OCI-LY7 (cell line): Measurements from ENCODE around the gene NXPH2. TPM values are rescaled to one million over a fixed set of nuclear protein-coding genes. Genes with fewer than 3 reads are reported as not detected.
A peak's percentile ranks its signal among the peaks of the same experiment; 100 is the strongest.

Experiments
- BruUV-seq: library from RNA; stranded (reverse); fragments of 400-500 nt; replicated peaks from 2 replicates; lab custom pipeline; 2021; lab: Mats Ljungman, UMichigan
- CTCF ChIA-PET: fragments of 300-600 bp; sonication (Branson Sonifier 250); formaldehyde crosslinking; loops from one replicate; lab custom pipeline; 2022; ENCODE audit warnings: antibody characterized with exemption; ENCODE audit not compliant: unreplicated experiment; lab: Charles Lee
- POLR2A ChIA-PET: fragments of 300-600 bp; sonication (Branson Sonifier 250); formaldehyde crosslinking; loops from one replicate; lab custom pipeline; 2022; ENCODE audit warnings: antibody characterized with exemption; lab: Charles Lee
- DNase-seq: peaks from one replicate; pipeline ENCODE4 v3.0.0-alpha.2; 2015; ENCODE audit warnings: low spot score
- H2AFZ ChIP-seq: fragments of 200-600 bp; sonication (generic), shearing (Covaris generic); 2 replicates; pipeline ENCODE4 v1.6.1; 2014; ENCODE audit warnings: mild to moderate bottlenecking, antibody characterized with exemption, low read length, moderate library complexity
- H3K27ac ChIP-seq: fragments of 200-600 bp; sonication (generic); 2 replicates; pipeline ENCODE4 v1.5.1; 2014; ENCODE audit warnings: mixed run types, low read depth, mild to moderate bottlenecking, moderate library complexity, low read length, inconsistent platforms; ENCODE audit not compliant: poor library complexity, severe bottlenecking
- H3K36me3 ChIP-seq: fragments of 200-600 bp; sonication (generic); 2 replicates; pipeline ENCODE4 v1.6.1; 2014; ENCODE audit warnings: mild to moderate bottlenecking, antibody characterized with exemption, low read length, moderate library complexity, mixed read lengths; ENCODE audit not compliant: insufficient read depth
- H3K4me1 ChIP-seq: fragments of 200-600 bp; sonication (generic); 2 replicates; pipeline ENCODE4 v1.5.1; 2014; ENCODE audit warnings: mild to moderate bottlenecking, low read length; ENCODE audit not compliant: insufficient read depth, poor library complexity, severe bottlenecking
- H3K4me2 ChIP-seq: fragments of 200-600 bp; sonication (generic); 2 replicates; pipeline ENCODE4 v1.6.1; 2014; ENCODE audit warnings: mild to moderate bottlenecking, low read length
- H3K4me3 ChIP-seq: fragments of 200-600 bp; sonication (generic); 2 replicates; pipeline ENCODE4 v1.5.1; 2014; ENCODE audit warnings: mild to moderate bottlenecking, low read depth, low read length; ENCODE audit not compliant: poor library complexity, severe bottlenecking
- H3K79me2 ChIP-seq: fragments of 200-600 bp; sonication (generic); 2 replicates; pipeline ENCODE4 v1.6.1; 2016; ENCODE audit warnings: low read depth, mild to moderate bottlenecking, low read length, moderate library complexity, mixed read lengths; ENCODE audit not compliant: insufficient read depth
- H3K9me2 ChIP-seq: fragments of 200-600 bp; sonication (generic); 2 replicates; pipeline ENCODE4 v1.6.1; 2016; ENCODE audit warnings: mild to moderate bottlenecking, low read length, mixed read lengths; ENCODE audit not compliant: insufficient read depth
- H3K9me3 ChIP-seq: fragments of 200-600 bp; sonication (generic); 2 replicates; pipeline ENCODE4 v1.6.1; 2014; ENCODE audit warnings: mild to moderate bottlenecking, mixed run types, low read length, mixed read lengths
- H4K20me1 ChIP-seq: fragments of 200-600 bp; sonication (generic); 2 replicates; pipeline ENCODE4 v1.6.1; 2014; ENCODE audit warnings: mild to moderate bottlenecking, antibody characterized with exemption, low read length, moderate library complexity, mixed read lengths; ENCODE audit not compliant: insufficient read depth
- EZH2phosphoT487 ChIP-seq: fragments of 200-600 bp; sonication (generic); IDR thresholded peaks from 2 replicates; pipeline ENCODE4 v1.6.1; 2018; ENCODE audit warnings: low read depth, borderline replicate concordance, mild to moderate bottlenecking, mixed run types, antibody characterized with exemption, low read length, moderate library complexity, mixed read lengths
- intact Hi-C: fragments of 100-400 bp; cut with micrococcal nuclease; formaldehyde crosslinking; loops from one replicate; pipeline ENCODE4 v1.10.0; 2022; ENCODE audit not compliant: unreplicated experiment
- total RNA-seq, 2 experiments: library from RNA; depleted of rRNA in 1 of 2; stranded (reverse); fragments of >200 nt in 1 of 2; shearing (Covaris generic) in 1 of 2; gene quantifications; 2 replicates each; pipeline ENCODE4 v1.2.3, GENCODE V29; 2014 to 2022
- TF ChIP-seq, protein P1 (sequence below): fragments of 200-600 bp; sonication (generic); conservative IDR thresholded peaks from 2 replicates; pipeline ENCODE4 v1.5.1; 2014; ENCODE audit warnings: mild to moderate bottlenecking, antibody characterized with exemption, low read length, moderate library complexity, mixed read lengths

Gene NXPH2
- total RNA-seq, 2 experiments from 2014 or later: not detected

DNA sequence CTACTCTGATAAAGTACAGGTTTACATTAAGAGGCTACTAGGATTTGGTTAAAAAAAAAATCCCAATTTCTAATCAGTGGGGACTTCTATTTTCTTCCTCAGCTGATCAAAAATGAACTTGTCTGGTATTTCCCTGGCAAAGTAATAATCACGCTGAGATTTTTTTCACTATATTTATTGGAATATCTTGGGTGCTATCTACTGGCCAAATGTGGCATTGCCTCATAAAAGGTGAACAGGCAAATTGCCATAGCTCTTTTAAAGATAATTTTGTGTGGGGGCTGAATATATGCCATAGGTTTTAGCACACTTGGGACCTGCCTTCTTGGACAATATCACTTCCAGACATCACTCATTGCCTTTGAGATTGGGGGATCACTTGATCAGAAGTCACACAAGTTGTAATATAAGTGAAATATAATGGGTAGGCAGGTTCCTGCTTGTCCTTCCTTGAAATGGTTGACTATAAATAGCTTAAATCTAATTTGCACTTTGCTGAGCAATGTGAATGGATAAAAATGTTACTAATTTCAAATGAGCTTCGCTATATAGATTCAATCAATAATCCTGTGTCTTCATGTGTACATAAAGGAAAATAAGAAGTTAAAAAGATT is 7.0 kb upstream of the NXPH2 start:
- POLR2A ChIA-PET: interaction anchor here (0.8 kb wide), 1 partner anchor 11 kb away, joined by 3 read pairs; no protein-coding TSS in a partner anchor
- H3K79me2 ChIP-seq: no peaks in the 10 kb centered on the region
- H3K9me2 ChIP-seq: no peaks in the 10 kb centered on the region
- no peaks in the 10 kb centered on the region for H4K20me1 ChIP-seq
- BruUV-seq: no TSS peak
- H3K4me2 ChIP-seq: no peak overlapping the region
- no peaks in the 10 kb centered on the region for H3K36me3 ChIP-seq
- DNase-seq: peak; percentile 33
- H3K4me3 ChIP-seq: no peak overlapping the region
- H2AFZ ChIP-seq: no peak overlapping the region
- no peaks in the 10 kb centered on the region for H3K4me1 ChIP-seq
- no peaks in the 10 kb centered on the region for H3K9me3 ChIP-seq
- CTCF ChIA-PET: no interaction called here
- H3K27ac ChIP-seq: no peak overlapping the region
- TF ChIP-seq EZH2phosphoT487: no peak
- TF ChIP-seq, protein P1, sequence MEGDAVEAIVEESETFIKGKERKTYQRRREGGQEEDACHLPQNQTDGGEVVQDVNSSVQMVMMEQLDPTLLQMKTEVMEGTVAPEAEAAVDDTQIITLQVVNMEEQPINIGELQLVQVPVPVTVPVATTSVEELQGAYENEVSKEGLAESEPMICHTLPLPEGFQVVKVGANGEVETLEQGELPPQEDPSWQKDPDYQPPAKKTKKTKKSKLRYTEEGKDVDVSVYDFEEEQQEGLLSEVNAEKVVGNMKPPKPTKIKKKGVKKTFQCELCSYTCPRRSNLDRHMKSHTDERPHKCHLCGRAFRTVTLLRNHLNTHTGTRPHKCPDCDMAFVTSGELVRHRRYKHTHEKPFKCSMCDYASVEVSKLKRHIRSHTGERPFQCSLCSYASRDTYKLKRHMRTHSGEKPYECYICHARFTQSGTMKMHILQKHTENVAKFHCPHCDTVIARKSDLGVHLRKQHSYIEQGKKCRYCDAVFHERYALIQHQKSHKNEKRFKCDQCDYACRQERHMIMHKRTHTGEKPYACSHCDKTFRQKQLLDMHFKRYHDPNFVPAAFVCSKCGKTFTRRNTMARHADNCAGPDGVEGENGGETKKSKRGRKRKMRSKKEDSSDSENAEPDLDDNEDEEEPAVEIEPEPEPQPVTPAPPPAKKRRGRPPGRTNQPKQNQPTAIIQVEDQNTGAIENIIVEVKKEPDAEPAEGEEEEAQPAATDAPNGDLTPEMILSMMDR: peak; percentile 86
- intact Hi-C loops: loop anchor here (2.0 to 10.0 kb wide), 3 partner anchors 312 to 920 kb away; no protein-coding TSS in a partner anchor

DNA sequence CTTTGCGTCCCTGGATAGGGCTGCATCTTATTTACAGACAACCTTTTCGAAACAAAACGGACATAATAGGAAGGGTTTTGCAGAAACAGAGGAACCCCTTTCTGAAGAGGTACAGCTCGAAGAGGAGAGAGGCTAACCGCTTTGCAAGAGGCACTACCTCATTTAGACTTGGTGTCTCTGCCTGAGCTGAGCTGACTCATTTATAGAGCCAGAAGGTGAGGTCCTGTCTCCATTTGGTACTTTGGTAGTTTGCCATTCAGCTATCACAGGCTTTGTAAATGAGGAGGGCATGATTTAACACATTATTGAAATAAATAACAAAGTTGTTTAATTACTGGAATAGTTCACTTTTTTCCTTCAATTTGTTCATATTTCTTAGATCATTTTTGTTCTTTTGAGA is 2.2 kb upstream of the NXPH2 start:
- intact Hi-C loops: loop anchor here (10.0 kb wide), 1 partner anchor 308 kb away; no protein-coding TSS in a partner anchor
- ChIA-PET CTCF (no interaction called here), POLR2A (no interaction called here)
- no peaks in the 10 kb centered on the region for H3K9me2 ChIP-seq
- DNase-seq: no peak
- no peak overlapping the region for H2AFZ ChIP-seq
- BruUV-seq: no TSS peak
- H3K36me3 ChIP-seq: no peaks in the 10 kb centered on the region
- no peak overlapping the region for H3K27ac ChIP-seq
- no peaks in the 10 kb centered on the region for H3K9me3 ChIP-seq
- no peak overlapping the region for H3K4me2 ChIP-seq
- H3K4me3 ChIP-seq: no peak overlapping the region
- H4K20me1 ChIP-seq: no peaks in the 10 kb centered on the region
- H3K4me1 ChIP-seq: no peaks in the 10 kb centered on the region
- no peak for TF ChIP-seq EZH2phosphoT487
- TF ChIP-seq, protein P1: no peak
- no peaks in the 10 kb centered on the region for H3K79me2 ChIP-seq

DNA sequence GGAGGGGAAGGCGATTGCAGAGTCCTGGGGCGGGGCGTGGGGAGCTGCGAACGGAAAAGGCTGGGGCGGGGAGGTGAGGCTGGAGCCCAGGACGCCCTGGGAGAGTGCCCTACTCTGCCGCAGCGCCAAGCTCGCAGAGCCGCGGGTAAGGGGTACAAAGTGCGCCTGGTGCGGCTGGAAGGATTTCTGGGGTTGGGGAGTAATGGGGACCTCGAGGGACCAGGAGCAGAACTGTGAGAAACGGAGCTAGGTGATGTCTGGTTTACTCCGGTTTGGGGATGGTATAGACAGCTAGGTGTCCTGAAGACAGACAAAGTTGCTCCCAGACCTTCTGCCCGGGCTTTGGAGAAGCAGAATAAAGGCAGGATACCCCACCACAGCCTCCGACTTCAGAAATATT is 718 bp upstream of the NXPH2 start:
- no peaks in the 10 kb centered on the region for H3K4me1 ChIP-seq
- no peaks in the 10 kb centered on the region for H3K36me3 ChIP-seq
- H3K4me2 ChIP-seq: no peak overlapping the region
- no peaks in the 10 kb centered on the region for H3K9me3 ChIP-seq
- no peak overlapping the region for H3K27ac ChIP-seq
- no peak for DNase-seq
- BruUV-seq: no TSS peak
- TF ChIP-seq, protein P1: no peak
- TF ChIP-seq EZH2phosphoT487: no peak
- no peaks in the 10 kb centered on the region for H3K79me2 ChIP-seq
- H3K9me2 ChIP-seq: no peaks in the 10 kb centered on the region
- no peak overlapping the region for H3K4me3 ChIP-seq
- ChIA-PET CTCF (no interaction called here), POLR2A (no interaction called here)
- intact Hi-C loops: loop anchor here (10.0 kb wide), 1 partner anchor 306 kb away; no protein-coding TSS in a partner anchor
- H4K20me1 ChIP-seq: no peaks in the 10 kb centered on the region
- H2AFZ ChIP-seq: no peak overlapping the region
